GM21723 (cell line): ENCODE results near the gene DUSP5.
"Not testable (repeated sequence)": the region's sequence is repeated elsewhere in the genome, so short reads cannot be mapped to it uniquely, and the experiment has no call there.

Source experiments
- ATAC-seq: cut with Tn5 transposase; IDR thresholded peaks from one replicate; pipeline ENCODE4 v1.9.1; 2021; ENCODE audit warnings: mild to moderate bottlenecking, moderate library complexity; ENCODE audit not compliant: unreplicated experiment

Gene DUSP5

GRCh38 chr10:110497438-110498086 is at the start of gene DUSP5:
DUSP5 (plus strand) TSS chr10:110497907; CDS start chr10:110498122, 215 bp downstream.
- ATAC-seq: peak; percentile 64

GRCh38 chr10:110448682-110449418 is 48.9 kb upstream of the DUSP5 start:
- no peak for ATAC-seq

DNA sequence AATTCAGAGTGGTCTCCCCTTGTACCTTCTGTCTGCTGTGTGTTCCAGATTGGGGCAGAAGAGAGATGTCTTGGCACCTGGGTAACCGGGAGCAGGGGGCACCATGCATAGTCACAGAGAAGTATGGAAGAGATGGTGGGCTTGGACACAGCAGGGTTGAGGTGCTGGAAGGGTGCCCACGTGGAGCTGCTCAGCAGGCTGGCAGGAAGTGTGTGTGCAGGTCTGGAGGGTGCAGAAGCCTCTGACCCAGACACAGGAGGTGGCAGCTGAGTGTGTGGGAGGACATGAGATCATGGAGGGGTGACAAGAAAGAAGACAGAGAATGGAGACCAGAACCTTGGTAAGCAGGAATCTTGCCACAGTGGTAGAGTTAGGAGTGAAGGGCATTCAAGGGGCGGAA is 42.3 kb upstream of the DUSP5 start:
- ATAC-seq: no peak

GRCh38 chr10:110456046-110456445 is 41.7 kb upstream of the DUSP5 start:
- no peak for ATAC-seq

DNA sequence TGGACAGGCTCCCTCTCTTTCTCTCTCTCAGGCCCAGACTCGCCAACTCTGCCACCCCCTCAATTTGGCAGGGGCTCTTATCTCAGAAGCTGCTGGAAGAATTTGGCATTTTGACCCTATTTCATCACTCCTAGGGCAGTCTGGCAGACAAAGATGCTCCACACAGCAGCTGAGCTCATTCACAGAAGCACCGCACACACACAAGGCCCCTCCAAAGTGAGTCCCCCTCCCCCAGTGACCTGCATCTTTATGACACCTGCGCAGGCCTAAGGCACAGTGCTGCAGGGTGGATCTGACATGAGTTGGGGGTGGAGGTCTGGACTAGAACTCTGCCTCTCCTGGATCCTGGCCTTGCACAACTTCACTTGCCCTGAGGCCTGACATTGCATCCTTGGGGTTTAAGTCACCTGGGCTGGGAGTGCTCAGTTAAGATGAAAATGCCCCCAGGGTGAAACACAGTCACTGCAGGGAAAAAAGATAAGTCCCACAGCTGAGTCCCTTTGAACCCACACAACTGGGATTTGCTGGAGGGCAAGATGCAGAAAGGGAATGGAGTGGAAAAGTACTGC is 41.1 kb upstream of the DUSP5 start:
- ATAC-seq: no peak

DNA sequence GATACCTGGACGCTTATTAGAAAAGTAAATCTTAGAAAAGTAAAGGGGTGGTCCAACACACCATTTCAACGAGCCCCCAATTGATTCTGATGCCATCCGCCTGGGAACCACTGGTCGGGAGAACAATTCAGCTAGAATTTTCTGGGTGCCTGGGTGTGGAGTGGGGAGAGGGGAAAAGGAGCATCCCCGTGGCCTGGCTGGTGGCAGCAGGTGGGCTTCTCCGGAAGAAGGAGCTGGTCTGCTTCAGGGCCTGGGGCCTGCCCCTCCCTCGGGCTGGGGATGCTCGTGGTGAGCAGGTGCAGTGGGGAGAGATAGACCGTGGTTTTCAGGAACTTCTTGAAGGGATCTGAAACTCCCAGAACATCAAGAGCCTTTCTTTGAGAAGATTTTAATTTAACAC is 39.9 kb upstream of the DUSP5 start:
- peak; percentile 46 for ATAC-seq

- ATAC-seq: peak; percentile 35
Observed at GRCh38 chr10:110458266-110458920, 39.3 kb upstream of the DUSP5 start.

DNA sequence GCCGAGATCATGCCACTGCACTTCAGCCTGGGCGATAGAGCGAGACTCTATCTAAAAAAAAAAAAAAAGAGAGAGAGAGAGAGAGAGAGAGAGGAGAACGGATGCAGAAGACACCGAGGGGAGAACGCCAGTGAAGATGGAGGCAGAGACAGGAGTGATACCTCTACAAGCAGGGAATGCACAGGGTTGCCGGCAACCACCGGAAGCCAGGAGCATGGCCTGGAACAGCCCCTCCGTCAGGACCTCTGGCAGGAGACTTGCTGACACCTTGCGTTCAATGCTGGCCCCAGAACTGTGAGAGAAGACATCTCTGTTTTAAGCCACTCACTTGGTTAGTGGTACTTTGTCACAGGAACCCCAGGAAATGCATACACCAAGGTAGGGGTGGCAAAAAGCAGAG is 38.1 kb upstream of the DUSP5 start:
- no peak for ATAC-seq

- ATAC-seq: no peak
Observed at GRCh38 chr10:110460111-110460809, 37.4 kb upstream of the DUSP5 start.

DNA sequence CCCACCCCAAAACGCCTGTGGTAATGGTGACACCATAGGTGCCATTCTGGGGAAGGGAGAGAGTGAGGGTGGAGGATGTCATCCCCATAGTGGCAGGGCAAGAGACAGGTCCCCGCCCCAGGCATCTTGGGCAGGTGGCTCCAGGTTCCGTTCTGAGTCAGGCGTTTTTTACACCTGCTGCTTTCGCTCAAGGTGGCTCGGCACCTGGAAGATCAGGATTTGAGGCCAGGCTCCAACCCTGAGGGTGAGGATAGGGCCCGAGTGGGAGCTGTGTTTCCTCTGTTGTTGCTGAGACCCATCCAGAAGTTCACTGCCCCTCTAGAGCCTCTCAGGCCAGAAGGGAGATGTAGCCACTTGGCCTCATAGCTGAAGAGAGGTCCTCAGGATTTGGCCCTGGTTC is 36.6 kb upstream of the DUSP5 start:
- ATAC-seq: no peak

DNA sequence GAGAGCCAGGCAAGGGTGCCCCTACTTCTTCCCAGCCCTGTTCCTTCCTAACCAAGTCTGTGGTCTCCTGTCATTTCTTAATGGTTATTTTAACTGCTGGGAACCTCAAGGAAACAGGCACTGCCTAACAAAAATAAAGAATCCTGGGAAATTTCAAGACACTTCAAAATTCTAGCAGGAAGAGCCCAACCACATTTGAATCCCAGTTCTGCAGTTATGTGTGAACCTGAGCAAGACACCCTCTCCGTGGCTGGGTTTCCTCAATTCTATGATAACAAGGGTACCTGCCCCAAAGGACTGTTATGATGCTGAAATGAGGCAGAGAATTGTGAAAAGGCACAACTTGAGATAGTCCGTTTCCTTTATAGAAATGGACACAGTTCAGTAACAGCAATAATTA is 36.2 kb upstream of the DUSP5 start:
- ATAC-seq: no peak

DNA sequence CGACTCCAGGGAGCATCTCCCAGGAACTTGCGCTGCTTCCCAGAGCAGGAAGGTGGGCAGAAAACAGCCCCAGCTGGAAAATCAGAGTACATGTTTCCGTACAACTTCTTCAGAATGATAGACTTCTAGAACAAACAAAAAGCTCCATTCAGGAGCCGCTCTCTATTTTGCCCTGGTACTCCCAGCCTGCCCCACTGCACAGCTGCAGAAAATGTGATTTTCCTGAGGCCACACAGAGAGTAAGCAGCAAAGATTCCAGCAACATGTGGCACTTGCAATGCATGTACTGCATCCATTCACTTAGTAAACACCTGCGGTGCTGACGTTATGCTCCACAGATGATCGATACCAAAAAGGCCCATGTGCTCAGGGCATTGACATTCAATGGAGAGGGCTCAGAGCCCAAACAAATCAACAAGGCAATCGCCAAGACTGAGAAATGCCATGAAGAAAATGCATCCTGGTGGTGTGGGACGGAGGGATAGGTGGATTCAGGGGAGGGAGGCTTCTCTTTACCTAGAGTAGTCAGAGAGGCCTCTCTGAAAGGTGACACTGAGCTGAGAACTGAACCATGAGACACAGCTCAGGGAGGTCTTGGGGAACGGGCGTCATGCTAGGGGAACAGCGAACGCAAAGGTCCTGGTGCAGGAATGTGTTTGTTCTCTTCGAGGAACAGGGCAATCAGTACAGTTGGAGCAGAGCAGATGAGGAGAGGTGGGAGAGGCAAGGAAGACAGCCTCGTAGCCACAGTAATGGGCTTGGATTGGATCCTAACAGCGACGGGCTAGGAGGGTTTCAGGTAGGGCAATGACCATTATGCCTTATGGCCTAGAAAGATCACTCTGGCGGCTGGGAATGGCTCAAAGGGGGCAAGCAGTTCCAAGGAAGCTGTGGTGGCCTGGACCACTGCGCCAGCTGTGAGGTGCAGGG is 35.3 kb upstream of the DUSP5 start:
- ATAC-seq: no peak

DNA sequence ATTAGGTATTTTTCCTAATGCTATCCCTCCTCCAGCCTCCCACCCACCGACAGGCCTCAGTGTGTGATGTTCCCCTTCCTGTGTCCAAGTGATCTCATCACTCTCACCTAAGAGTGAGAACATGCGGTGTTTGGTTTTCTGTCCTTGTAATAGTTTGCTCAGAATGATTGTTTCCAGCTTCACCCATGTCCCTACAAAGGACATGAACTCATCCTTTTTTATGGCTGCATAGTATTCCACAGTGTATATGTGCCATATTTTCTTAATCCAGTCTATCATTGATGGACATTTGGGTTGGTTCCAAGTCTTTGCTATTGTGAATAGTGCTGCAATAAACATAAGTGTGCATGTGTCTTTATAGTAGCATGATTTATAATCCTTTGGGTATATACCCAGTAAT is 29.4 kb upstream of the DUSP5 start:
- ATAC-seq: not testable (repeated sequence)

- ATAC-seq: not testable (repeated sequence)
Observed at GRCh38 chr10:110470541-110470940, 27.2 kb upstream of the DUSP5 start.

DNA sequence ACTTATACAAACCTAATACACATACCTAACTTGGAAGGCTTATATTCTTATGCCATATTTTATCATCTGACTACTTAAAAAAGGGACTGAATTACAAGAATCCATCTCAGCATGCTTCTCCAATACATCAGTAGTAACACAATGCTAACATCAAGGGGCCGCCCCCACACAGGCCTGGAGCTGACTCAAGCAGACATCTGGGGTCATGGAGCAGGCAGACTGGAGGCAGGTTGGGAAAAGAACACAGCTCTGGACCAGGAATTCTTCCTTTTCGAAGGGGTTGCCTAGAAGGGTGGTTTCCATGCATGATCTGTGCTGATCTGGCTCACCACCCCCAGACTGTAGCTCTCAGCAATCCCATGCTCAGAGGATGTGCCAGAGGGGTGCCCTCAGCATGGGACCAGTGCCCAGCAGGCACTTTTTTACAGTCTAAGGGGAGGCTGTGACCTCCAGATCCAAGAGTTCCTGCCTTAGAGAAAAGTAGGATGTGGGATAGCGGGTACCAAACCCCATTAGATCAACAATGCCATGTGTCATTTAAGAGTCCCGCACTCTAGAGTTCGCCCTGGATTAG is 26.1 kb upstream of the DUSP5 start:
- no peak for ATAC-seq

- no peak for ATAC-seq
Observed at GRCh38 chr10:110474017-110474416, 23.7 kb upstream of the DUSP5 start.

DNA sequence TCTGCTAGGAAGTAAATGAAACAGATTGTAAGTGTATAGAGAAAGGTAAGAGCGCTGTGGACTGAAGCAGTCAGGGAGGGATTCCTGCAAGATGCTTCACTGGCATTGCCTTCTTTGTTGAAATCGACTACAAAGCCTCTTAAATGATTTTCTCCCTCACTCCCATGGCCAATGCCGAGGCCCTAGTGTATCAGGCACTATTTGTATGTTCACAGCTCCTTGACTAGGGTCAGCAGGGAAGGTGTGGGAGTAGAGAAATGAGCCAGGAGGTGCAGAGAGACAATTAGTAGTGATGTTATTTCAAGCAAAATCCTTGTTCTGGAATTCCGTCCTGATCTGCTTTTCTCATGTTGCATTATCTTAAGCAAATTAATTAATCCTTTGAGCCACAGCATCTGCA is 22.9 kb upstream of the DUSP5 start:
- ATAC-seq: no peak

GRCh38 chr10:110475722-110476515 is 21.8 kb upstream of the DUSP5 start:
- no peak for ATAC-seq

DNA sequence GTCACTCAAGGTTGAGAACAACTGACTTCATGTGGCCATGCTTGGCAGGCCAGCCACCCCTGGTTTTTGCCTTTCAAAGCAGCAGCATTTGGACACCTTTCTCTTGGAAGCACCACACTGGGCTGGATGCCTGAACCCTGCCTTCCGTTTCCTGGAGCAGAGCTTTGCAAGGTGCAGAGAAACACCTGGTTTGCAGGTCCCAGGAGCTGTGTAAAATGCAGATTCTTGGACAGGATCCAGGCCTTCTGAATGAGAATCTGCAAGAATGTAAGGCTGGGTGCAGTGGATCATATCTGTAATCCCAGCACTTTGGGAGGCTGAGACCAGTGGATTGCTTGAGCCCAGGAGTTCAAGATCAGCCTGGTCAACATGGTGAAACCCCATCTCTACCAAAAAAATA is 18.0 kb upstream of the DUSP5 start:
- ATAC-seq: no peak
